Measurements from ENCODE around the gene INO80.
"Not testable (repeated sequence)": the region's sequence is repeated elsewhere in the genome, so short reads cannot be mapped to it uniquely, and the experiment has no call there.

The INO80 gene

GRCh38 chr15:41132094-41132493 is 16.0 kb upstream of the INO80 start:
- H3K9me3 Mint-ChIP-seq (ENCODE audit: low read depth); H3K27me3 Mint-ChIP-seq; H3K36me3 Mint-ChIP-seq; H3K27ac Mint-ChIP-seq; H3K4me3 Mint-ChIP-seq; H3K4me1 Mint-ChIP-seq (ENCODE audit: low read depth): not testable (repeated sequence)

GRCh38 chr15:41128174-41128902 is 12.3 kb upstream of the INO80 start:
- Mint-ChIP-seq H3K27ac (no peak overlapping the region), H3K27me3 (peaks cover 9% of the 10 kb centered on the region), H3K36me3 (no peaks in the 10 kb centered on the region), H3K9me3 (ENCODE audit: low read depth) (no peaks in the 10 kb centered on the region), H3K4me3 (no peak overlapping the region), H3K4me1 (ENCODE audit: low read depth) (no peaks in the 10 kb centered on the region)

GRCh38 chr15:41125931-41126642 is 10.0 kb upstream of the INO80 start:
- H3K36me3 Mint-ChIP-seq, result no peaks in the 10 kb centered on the region
- no peaks in the 10 kb centered on the region for H3K4me1 Mint-ChIP-seq (ENCODE audit: low read depth)
- H3K27me3 Mint-ChIP-seq, result peaks cover 6% of the 10 kb centered on the region
- H3K9me3 Mint-ChIP-seq (ENCODE audit: low read depth), result no peaks in the 10 kb centered on the region
- H3K27ac Mint-ChIP-seq, result no peak overlapping the region
- H3K4me3 Mint-ChIP-seq, result no peak overlapping the region

- no peak overlapping the region for H3K4me3 Mint-ChIP-seq
- H3K4me1 Mint-ChIP-seq (ENCODE audit: low read depth), result no peaks in the 10 kb centered on the region
- peaks cover 6% of the 10 kb centered on the region for H3K27me3 Mint-ChIP-seq
- no peak overlapping the region for H3K27ac Mint-ChIP-seq
- no peaks in the 10 kb centered on the region for H3K36me3 Mint-ChIP-seq
- no peaks in the 10 kb centered on the region for H3K9me3 Mint-ChIP-seq (ENCODE audit: low read depth)
Measured at GRCh38 chr15:41125063-41125669, 9.1 kb upstream of the INO80 start.

GRCh38 chr15:41124058-41124457 is 8.0 kb upstream of the INO80 start:
- Mint-ChIP-seq H3K9me3 (ENCODE audit: low read depth) (no peaks in the 10 kb centered on the region), H3K4me1 (ENCODE audit: low read depth) (no peaks in the 10 kb centered on the region), H3K27me3 (peaks cover 6% of the 10 kb centered on the region), H3K4me3 (no peak overlapping the region), H3K27ac (no peak overlapping the region), H3K36me3 (no peaks in the 10 kb centered on the region)

GRCh38 chr15:41122849-41123248 is 6.8 kb upstream of the INO80 start:
- Mint-ChIP-seq H3K27me3 (peaks cover 6% of the 10 kb centered on the region), H3K36me3 (no peaks in the 10 kb centered on the region), H3K9me3 (ENCODE audit: low read depth) (no peaks in the 10 kb centered on the region), H3K4me1 (ENCODE audit: low read depth) (no peaks in the 10 kb centered on the region), H3K27ac (no peak overlapping the region), H3K4me3 (no peak overlapping the region)

GRCh38 chr15:41121951-41122350 is 5.9 kb upstream of the INO80 start:
- no peaks in the 10 kb centered on the region for H3K4me1 Mint-ChIP-seq (ENCODE audit: low read depth)
- no peak overlapping the region for H3K4me3 Mint-ChIP-seq
- H3K27ac Mint-ChIP-seq, result no peak overlapping the region
- H3K36me3 Mint-ChIP-seq, result no peaks in the 10 kb centered on the region
- H3K9me3 Mint-ChIP-seq (ENCODE audit: low read depth), result no peaks in the 10 kb centered on the region
- peaks cover 6% of the 10 kb centered on the region for H3K27me3 Mint-ChIP-seq

- Mint-ChIP-seq H3K9me3 (ENCODE audit: low read depth) (no peaks in the 10 kb centered on the region), H3K4me3 (peak overlapping the region; percentile 95), H3K27ac (peak overlapping the region; percentile 100), H3K4me1 (ENCODE audit: low read depth) (peaks cover 27% of the 10 kb centered on the region), H3K27me3 (no peaks in the 10 kb centered on the region), H3K36me3 (no peaks in the 10 kb centered on the region)
Measured at GRCh38 chr15:41116962-41117252, 827 bp upstream of the INO80 start.

GRCh38 chr15:41115652-41116115 is 396 bp downstream of the INO80 start:
- Mint-ChIP-seq H3K4me1 (ENCODE audit: low read depth) (peaks cover 28% of the 10 kb centered on the region), H3K9me3 (ENCODE audit: low read depth) (no peaks in the 10 kb centered on the region), H3K36me3 (no peaks in the 10 kb centered on the region), H3K4me3 (peak overlapping the region; percentile 95), H3K27ac (peak overlapping the region; percentile 100), H3K27me3 (no peaks in the 10 kb centered on the region)

GRCh38 chr15:41115161-41115651 is 874 bp downstream of the INO80 start:
- H3K27ac Mint-ChIP-seq, result peak overlapping the region; percentile 97
- H3K9me3 Mint-ChIP-seq (ENCODE audit: low read depth), result no peaks in the 10 kb centered on the region

GRCh38 chr15:41106947-41107346 is 9.1 kb downstream of the INO80 start:
- H3K4me1 Mint-ChIP-seq (ENCODE audit: low read depth), result peaks cover 25% of the 10 kb centered on the region
- no peak overlapping the region for H3K27ac Mint-ChIP-seq
- H3K4me3 Mint-ChIP-seq, result no peak overlapping the region
- H3K9me3 Mint-ChIP-seq (ENCODE audit: low read depth), result no peaks in the 10 kb centered on the region
- peaks cover 5% of the 10 kb centered on the region for H3K36me3 Mint-ChIP-seq
- H3K27me3 Mint-ChIP-seq, result no peaks in the 10 kb centered on the region

More at GRCh38 chr15:41115161-41115651, 874 bp downstream of the INO80 start:
- H3K36me3 Mint-ChIP-seq, result no peaks in the 10 kb centered on the region
- peak overlapping the region; percentile 95 for H3K4me3 Mint-ChIP-seq
- peaks cover 28% of the 10 kb centered on the region for H3K4me1 Mint-ChIP-seq (ENCODE audit: low read depth)
- H3K27me3 Mint-ChIP-seq, result no peaks in the 10 kb centered on the region

GRCh38 chr15:41105348-41106334 is 10.4 kb downstream of the INO80 start:
- H3K27ac Mint-ChIP-seq, result no peak overlapping the region
- peaks cover 5% of the 10 kb centered on the region for H3K36me3 Mint-ChIP-seq

GRCh38 chr15:41104234-41104633 is 11.8 kb downstream of the INO80 start:
- Mint-ChIP-seq H3K4me3 (no peak overlapping the region), H3K27ac (no peak overlapping the region), H3K27me3 (no peaks in the 10 kb centered on the region), H3K36me3 (peaks cover 5% of the 10 kb centered on the region), H3K4me1 (ENCODE audit: low read depth) (peaks cover 30% of the 10 kb centered on the region), H3K9me3 (ENCODE audit: low read depth) (no peaks in the 10 kb centered on the region)

More at GRCh38 chr15:41105348-41106334, 10.4 kb downstream of the INO80 start:
- Mint-ChIP-seq H3K27me3 (no peaks in the 10 kb centered on the region), H3K9me3 (ENCODE audit: low read depth) (no peaks in the 10 kb centered on the region), H3K4me3 (no peak overlapping the region), H3K4me1 (ENCODE audit: low read depth) (peaks cover 28% of the 10 kb centered on the region)

GRCh38 chr15:41102854-41103253 is 13.2 kb downstream of the INO80 start:
- no peak overlapping the region for H3K27ac Mint-ChIP-seq
- H3K4me1 Mint-ChIP-seq (ENCODE audit: low read depth), result peaks cover 23% of the 10 kb centered on the region
- H3K9me3 Mint-ChIP-seq (ENCODE audit: low read depth), result no peaks in the 10 kb centered on the region
- no peak overlapping the region for H3K4me3 Mint-ChIP-seq
- H3K36me3 Mint-ChIP-seq, result no peaks in the 10 kb centered on the region
- H3K27me3 Mint-ChIP-seq, result no peaks in the 10 kb centered on the region
